ENCODE data around the gene EXOC1L.

EXOC1L gene

DNA sequence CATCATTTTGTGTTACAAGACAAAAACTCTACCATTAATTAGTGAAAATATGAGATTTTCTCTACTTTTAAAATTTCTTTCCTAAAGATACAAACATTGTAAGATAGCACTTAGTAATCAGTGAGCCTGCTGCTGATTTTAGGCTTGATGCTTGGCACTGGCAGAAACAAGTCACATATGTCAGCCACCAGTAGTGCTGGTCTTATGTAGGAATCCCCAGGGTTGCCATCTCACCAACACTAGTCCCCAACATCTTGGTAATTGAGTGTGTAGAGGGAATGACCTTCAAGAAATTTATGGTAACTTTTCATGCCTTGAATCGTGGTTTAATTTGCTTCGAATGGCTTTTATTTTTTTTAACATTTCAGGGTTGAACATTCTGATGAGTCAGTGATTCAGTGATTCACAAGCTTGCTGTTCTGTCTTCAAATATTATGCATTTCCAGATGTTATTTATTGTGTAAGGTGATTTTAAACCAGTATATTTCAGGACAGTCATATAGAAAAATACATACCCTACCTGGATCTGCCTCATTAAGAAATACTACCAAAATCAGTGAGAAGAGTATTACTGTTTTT is 45.7 kb downstream of the EXOC1L start:
- DNase-seq (ENCODE audit: insufficient read length, low spot score) (no peak), FAIRE-seq (no peak)
- TF ChIP-seq, protein P1, sequence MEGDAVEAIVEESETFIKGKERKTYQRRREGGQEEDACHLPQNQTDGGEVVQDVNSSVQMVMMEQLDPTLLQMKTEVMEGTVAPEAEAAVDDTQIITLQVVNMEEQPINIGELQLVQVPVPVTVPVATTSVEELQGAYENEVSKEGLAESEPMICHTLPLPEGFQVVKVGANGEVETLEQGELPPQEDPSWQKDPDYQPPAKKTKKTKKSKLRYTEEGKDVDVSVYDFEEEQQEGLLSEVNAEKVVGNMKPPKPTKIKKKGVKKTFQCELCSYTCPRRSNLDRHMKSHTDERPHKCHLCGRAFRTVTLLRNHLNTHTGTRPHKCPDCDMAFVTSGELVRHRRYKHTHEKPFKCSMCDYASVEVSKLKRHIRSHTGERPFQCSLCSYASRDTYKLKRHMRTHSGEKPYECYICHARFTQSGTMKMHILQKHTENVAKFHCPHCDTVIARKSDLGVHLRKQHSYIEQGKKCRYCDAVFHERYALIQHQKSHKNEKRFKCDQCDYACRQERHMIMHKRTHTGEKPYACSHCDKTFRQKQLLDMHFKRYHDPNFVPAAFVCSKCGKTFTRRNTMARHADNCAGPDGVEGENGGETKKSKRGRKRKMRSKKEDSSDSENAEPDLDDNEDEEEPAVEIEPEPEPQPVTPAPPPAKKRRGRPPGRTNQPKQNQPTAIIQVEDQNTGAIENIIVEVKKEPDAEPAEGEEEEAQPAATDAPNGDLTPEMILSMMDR (IDR thresholded peaks at IDR 0.05; ENCODE audit: insufficient read depth, missing control alignments), result no peak

GRCh38 chr4:55866290-55866907 is 46.8 kb downstream of the EXOC1L start:
- no peak for DNase-seq (ENCODE audit: insufficient read length, low spot score)
- no peak for FAIRE-seq
- TF ChIP-seq, protein P1 (IDR thresholded peaks at IDR 0.05; ENCODE audit: insufficient read depth, missing control alignments), result no peak

- TF ChIP-seq, protein P1 (IDR thresholded peaks at IDR 0.05; ENCODE audit: insufficient read depth, missing control alignments), result peak; percentile 95
- DNase-seq (ENCODE audit: insufficient read length, low spot score), result no peak
- FAIRE-seq, result peak; percentile 69
These were observed 47.5 kb downstream of the EXOC1L start for GRCh38 chr4:55866973-55867574.

GRCh38 chr4:55868581-55869090 is 49.0 kb downstream of the EXOC1L start:
- TF ChIP-seq, protein P1 (IDR thresholded peaks at IDR 0.05; ENCODE audit: insufficient read depth, missing control alignments), result no peak
- FAIRE-seq (no peak), DNase-seq (ENCODE audit: insufficient read length, low spot score) (no peak)

DNA sequence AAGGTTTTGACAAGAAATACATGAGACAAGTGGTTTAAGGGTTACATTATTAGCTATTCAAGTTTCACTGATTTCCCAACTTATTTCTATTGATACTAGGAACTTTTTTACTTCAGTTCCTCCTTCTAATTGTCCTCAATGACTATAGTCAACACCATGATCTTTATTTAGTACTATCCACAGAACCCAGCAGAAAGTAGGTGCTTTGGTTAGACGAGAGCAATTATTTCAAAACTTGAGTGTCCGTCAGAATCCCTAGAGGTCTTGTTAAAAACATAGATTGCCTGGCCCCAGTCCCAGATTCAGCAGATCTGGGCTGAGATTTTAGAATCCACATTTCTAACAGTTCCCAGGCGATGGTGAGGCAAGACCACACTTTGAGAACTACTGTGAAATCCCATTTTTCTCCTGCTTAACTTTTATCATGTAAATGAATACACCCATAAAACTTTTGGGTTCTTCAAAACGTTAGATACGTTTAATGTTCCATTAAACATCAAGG is 51.8 kb downstream of the EXOC1L start:
- TF ChIP-seq, protein P1 (IDR thresholded peaks at IDR 0.05; ENCODE audit: insufficient read depth, missing control alignments), result no peak
- FAIRE-seq (no peak), DNase-seq (ENCODE audit: insufficient read length, low spot score) (no peak)

- no peak for FAIRE-seq
- TF ChIP-seq, protein P1 (IDR thresholded peaks at IDR 0.05; ENCODE audit: insufficient read depth, missing control alignments), result no peak
- no peak for DNase-seq (ENCODE audit: insufficient read length, low spot score)
These were observed 55.2 kb downstream of the EXOC1L start for GRCh38 chr4:55874831-55875230.
